Endothelial cell of umbilical vein (primary cell): ENCODE measurements around the gene RORB. TPM values are rescaled to one million over a fixed set of nuclear protein-coding genes. Genes with fewer than 3 reads are reported as not detected.

ENCODE experiments used
- BruUV-seq: library from RNA; stranded (reverse); fragments of 400-500 nt; replicated peaks from 2 replicates; lab custom pipeline; 2021; lab: Mats Ljungman, UMichigan
- CTCF ChIA-PET: fragments of 300-600, 350-600 bp; sonication (Branson Sonifier 250); formaldehyde crosslinking; loops from one replicate; lab custom pipeline; 2021; ENCODE audit warnings: antibody characterized with exemption, inconsistent platforms; lab: Charles Lee
- POLR2A ChIA-PET: fragments of 300-600, 350-600 bp; sonication (Branson Sonifier 250); formaldehyde crosslinking; loops from one replicate; lab custom pipeline; 2021; ENCODE audit warnings: antibody characterized with exemption, inconsistent platforms; lab: Charles Lee
- DNase-seq: peaks from one replicate; pipeline ENCODE4 v3.0.0-alpha.2; 2011; ENCODE audit warnings: low read depth, low spot score
- FAIRE-seq: peaks from 2 replicates; lab custom pipeline; 2011; peaks lifted over from hg19 to GRCh38; lab: Jason Lieb, UNC
- H2AFZ ChIP-seq: 2 replicates; pipeline ENCODE4 v1.6.0; 2012; ENCODE audit warnings: low read depth, low read length, control low read depth, inconsistent platforms
- H3K27ac ChIP-seq: 2 replicates; pipeline ENCODE4 v1.5.1; 2011; ENCODE audit warnings: low read depth, mild to moderate bottlenecking, control low read depth, low read length, moderate library complexity; ENCODE audit not compliant: insufficient read depth
- H3K27me3 ChIP-seq, 2 experiments: 2 replicates each; pipeline versions ENCODE4 v1.6.0 to v1.6.1; 2011; ENCODE audit warnings: low read length in 2 of 2, mixed read lengths in 1 of 2; ENCODE audit not compliant: control insufficient read depth in 2 of 2, insufficient read depth in 2 of 2
- H3K36me3 ChIP-seq, 2 experiments: 2 replicates in 1 of 2; 3 replicates in 1 of 2; pipeline ENCODE4 v1.5.1; 2011; ENCODE audit warnings: low read length in 2 of 2, mild to moderate bottlenecking in 1 of 2, moderate library complexity in 1 of 2; ENCODE audit not compliant: control insufficient read depth in 2 of 2, insufficient read depth in 2 of 2; ENCODE audit errors: extremely low read depth in 1 of 2
- H3K4me1 ChIP-seq: 3 replicates; pipeline ENCODE4 v1.5.1; 2011; ENCODE audit warnings: mild to moderate bottlenecking, low read length; ENCODE audit not compliant: control insufficient read depth, insufficient read depth; ENCODE audit errors: extremely low read depth
- H3K4me2 ChIP-seq: 2 replicates; pipeline ENCODE4 v1.6.1; 2011; ENCODE audit warnings: low read length, control low read depth, mixed read lengths; ENCODE audit not compliant: insufficient read depth
- H3K4me3 ChIP-seq, 3 experiments: fragments of 200-600 bp in 1 of 3; sonication (generic), shearing (Covaris generic) in 1 of 3; replicated peaks in 1 of 3; 2 replicates each; pipeline ENCODE4 v1.5.1; 2011 to 2016; ENCODE audit warnings: control low read depth in 3 of 3, low read length in 3 of 3, mild to moderate bottlenecking in 2 of 3, inconsistent platforms in 1 of 3, low read depth in 1 of 3, moderate library complexity in 1 of 3; ENCODE audit not compliant: insufficient read depth in 1 of 3
- H3K79me2 ChIP-seq: 2 replicates; pipeline ENCODE4 v1.6.0; 2012; ENCODE audit warnings: low read length, inconsistent platforms; ENCODE audit not compliant: control insufficient read depth, insufficient read depth
- H3K9ac ChIP-seq: replicated peaks from 2 replicates; pipeline ENCODE3; 2011; ENCODE audit warnings: low read length, control low read depth; ENCODE audit not compliant: insufficient read depth; ENCODE audit errors: extremely low read depth
- H3K9me1 ChIP-seq: replicated peaks from 3 replicates; pipeline ENCODE4 v1.6.0; 2011; ENCODE audit warnings: mild to moderate bottlenecking, low read length; ENCODE audit not compliant: control insufficient read depth, insufficient read depth; ENCODE audit errors: extremely low read depth
- H3K9me3 ChIP-seq: replicated peaks from 2 replicates; pipeline ENCODE4 v1.5.1; 2012; ENCODE audit warnings: low read length, inconsistent platforms; ENCODE audit not compliant: control insufficient read depth, insufficient read depth
- H4K20me1 ChIP-seq: replicated peaks from 2 replicates; pipeline ENCODE3; 2011; ENCODE audit warnings: mild to moderate bottlenecking, low read length; ENCODE audit not compliant: control insufficient read depth, insufficient read depth; ENCODE audit errors: extremely low read depth
- CTCF ChIP-seq, 2 donors: IDR thresholded peaks; 1 replicate in 1 of 2; 2 replicates in 1 of 2; pipeline ENCODE4 v1.5.1; 2011; ENCODE audit warnings: low read length in 2 of 2, mild to moderate bottlenecking in 2 of 2, moderate library complexity in 2 of 2, control low read depth in 1 of 2, inconsistent platforms in 1 of 2, low read depth in 1 of 2; ENCODE audit not compliant: insufficient read depth in 1 of 2; ENCODE audit errors: extremely low read depth in 1 of 2
- EZH2 ChIP-seq: IDR thresholded peaks from 2 replicates; pipeline ENCODE4 v1.6.1; 2012; ENCODE audit warnings: borderline replicate concordance, low read depth, mild to moderate bottlenecking, moderate library complexity, low read length, inconsistent platforms; ENCODE audit not compliant: severe bottlenecking
- FOS ChIP-seq: IDR thresholded peaks from 2 replicates; pipeline ENCODE4 v1.6.1; 2011; ENCODE audit warnings: mild to moderate bottlenecking, low read length, moderate library complexity, borderline replicate concordance; ENCODE audit not compliant: insufficient read depth
- GATA2 ChIP-seq: IDR thresholded peaks from 2 replicates; pipeline ENCODE4 v1.7.0; 2011; ENCODE audit warnings: low read depth, mild to moderate bottlenecking, moderate library complexity, mixed read lengths, low read length; ENCODE audit not compliant: insufficient read length, insufficient read depth
- JUN ChIP-seq: IDR thresholded peaks from 2 replicates; pipeline ENCODE4 v1.6.1; 2011; ENCODE audit warnings: borderline replicate concordance, low read depth; ENCODE audit not compliant: insufficient read length, insufficient read depth
- MAX ChIP-seq: IDR thresholded peaks from 2 replicates; pipeline ENCODE4 v1.6.1; 2011; ENCODE audit not compliant: insufficient read depth, insufficient read length
- MYC ChIP-seq: IDR thresholded peaks from one replicate; pipeline ENCODE4 v1.6.1; 2011; ENCODE audit warnings: mild to moderate bottlenecking, low read depth, low read length
- POLR2A ChIP-seq: IDR thresholded peaks from 2 replicates; pipeline ENCODE4 v1.6.1; 2012; ENCODE audit warnings: low read depth, mild to moderate bottlenecking, control low read depth, low read length
- POLR2AphosphoS5 ChIP-seq: IDR thresholded peaks from 2 replicates; pipeline ENCODE4 v1.6.1; 2012; ENCODE audit warnings: low read depth, mild to moderate bottlenecking, control low read depth, low read length, moderate library complexity; ENCODE audit not compliant: insufficient read depth
- dilution Hi-C: fragments of 300-500 bp; cut with MboI; formaldehyde crosslinking; loops from one replicate; pipeline ENCODE4 v1.15.0; 2019; ENCODE audit warnings: low sequenced_read_pairs; ENCODE audit not compliant: extremely low pct_ligation_motif_present
- intact Hi-C: fragments of 100-400 bp; cut with micrococcal nuclease; formaldehyde crosslinking; loops from one replicate; pipeline ENCODE4 v1.10.0; 2022
- polyA plus RNA-seq, 4 experiments: library from polyadenylated mRNA; depleted of rRNA in 3 of 4; stranded (reverse) in 3 of 4; unstranded in 1 of 4; fragments of >200 nt; gene quantifications; 2 replicates each; pipeline versions ENCODE4 v1.2.1 to v1.2.3, GENCODE V29; 2011 to 2012; ENCODE audit warnings: missing spikeins in 1 of 4
- total RNA-seq: library from RNA; stranded (reverse); gene quantifications from 2 replicates; pipeline ENCODE4 v1.2.3, GENCODE V29; 2021

RORB gene
- total and polyA plus RNA-seq, 2 donors (not counting 3 experiments of a cell fraction or from before 2014, with no cell fraction given) = not detected

- Histone ChIP-seq H3K4me1 (no peaks in the 10 kb centered on the region), H3K4me3 (no peak overlapping the region), H2AFZ (no peak overlapping the region), H3K9me3 (no peaks in the 10 kb centered on the region), H3K4me2 (no peak overlapping the region), H3K79me2 (no peaks in the 10 kb centered on the region), H3K27me3 (peaks cover 0 to 9% of the 10 kb centered on the region in 2 experiments), H3K27ac (no peak overlapping the region), H3K36me3 (no peaks in the 10 kb centered on the region), H3K9ac (no peak overlapping the region), H4K20me1 (no peaks in the 10 kb centered on the region), H3K9me1 (no peaks in the 10 kb centered on the region)
- DNase-seq = no peak
- dilution Hi-C loops = no loop called here
- intact Hi-C loops = no loop called here
- FAIRE-seq = no peak
- BruUV-seq = no TSS peak
- POLR2A ChIA-PET = no interaction called here
- TF ChIP-seq JUN = no peak
- no peak for TF ChIP-seq POLR2A
- no peak for TF ChIP-seq GATA2
- TF ChIP-seq MYC = no peak
- no peak for TF ChIP-seq FOS
- no peak for TF ChIP-seq POLR2AphosphoS5
- no peak for TF ChIP-seq MAX
- TF ChIP-seq CTCF (IDR thresholded peaks at IDR 0.05; ENCODE audit: extremely low read depth in 1 of 2, insufficient read depth in 1 of 2, low read depth in 1 of 2, low read length in 2 of 2) = no peak
- TF ChIP-seq EZH2 = no peak
- CTCF ChIA-PET = no interaction called here
These were observed 227.2 kb downstream of the RORB start for GRCh38 chr9:74724317-74724716.
